Ramos (cell line): ENCODE results near the gene DKK2.
"Not testable (repeated sequence)": the region's sequence is repeated elsewhere in the genome, so short reads cannot be mapped to it uniquely, and the experiment has no call there.

Source experiments
- in situ Hi-C: fragments of 300-500 bp; cut with MboI; formaldehyde crosslinking; loops from one replicate; pipeline ENCODE4 v1.14.3; 2022; ENCODE audit warnings: low sequenced_read_pairs; ENCODE audit not compliant: unreplicated experiment

The DKK2 gene

GRCh38 chr4:106930522-106930921 is 105.6 kb downstream of the DKK2 start:
- in situ Hi-C loops: no loop called here

GRCh38 chr4:106929248-106929647 is 106.9 kb downstream of the DKK2 start:
- in situ Hi-C loops: no loop called here

DNA sequence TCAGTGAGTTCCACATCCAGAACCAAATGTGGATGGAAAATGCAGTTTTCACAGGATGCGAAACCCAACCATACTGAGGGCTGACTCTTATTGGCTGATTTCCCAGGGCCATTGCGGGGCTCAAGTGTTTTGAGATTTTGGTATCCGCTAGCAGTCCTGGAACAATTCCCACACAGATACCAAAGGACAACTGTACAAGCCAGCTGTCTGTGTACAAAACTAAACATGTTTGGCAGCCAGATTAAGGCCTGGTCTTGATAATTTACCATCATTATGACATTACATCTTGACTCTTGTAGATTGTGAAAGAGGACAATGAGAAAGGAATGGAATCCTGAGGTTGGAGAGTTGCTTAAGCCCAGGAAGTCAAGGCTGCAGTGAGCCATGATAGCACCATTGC is 121.9 kb downstream of the DKK2 start:
- in situ Hi-C loops: no loop called here

DNA sequence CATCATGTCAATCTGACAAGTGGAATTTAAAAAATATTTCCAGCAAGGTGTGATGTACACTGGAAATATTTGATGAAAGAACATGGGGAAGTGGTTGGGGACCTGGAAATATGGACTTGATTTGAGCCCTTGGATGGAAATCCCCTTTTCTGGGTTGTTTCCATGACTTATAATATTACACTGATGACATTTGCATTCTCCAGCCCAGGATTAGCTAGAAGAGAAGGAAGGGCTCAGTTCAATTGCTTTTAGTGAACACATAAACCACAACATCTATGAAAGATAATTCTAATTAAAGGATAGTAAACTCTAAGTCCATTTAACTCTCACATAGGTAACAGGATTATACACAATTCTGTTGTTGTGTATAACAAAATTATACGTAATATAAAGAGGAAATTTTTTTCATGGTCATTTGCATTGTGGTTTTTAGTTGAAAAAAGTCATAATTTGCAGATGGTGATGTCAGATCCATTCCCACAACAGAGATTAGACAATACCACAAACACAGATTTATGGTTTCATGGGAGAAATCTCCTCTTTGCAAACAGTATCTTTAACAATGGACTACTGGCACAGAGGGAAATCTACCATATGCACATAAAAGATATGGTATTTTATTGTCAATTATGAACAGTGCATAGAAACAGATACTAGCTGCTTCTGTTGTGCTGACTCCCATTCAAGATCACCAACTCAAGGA is 126.5 kb downstream of the DKK2 start:
- in situ Hi-C loops: no loop called here

GRCh38 chr4:106908049-106908448 is 128.1 kb downstream of the DKK2 start:
- in situ Hi-C loops: not testable (repeated sequence)

GRCh38 chr4:106907216-106907615 is 128.9 kb downstream of the DKK2 start:
- in situ Hi-C loops: no loop called here

DNA sequence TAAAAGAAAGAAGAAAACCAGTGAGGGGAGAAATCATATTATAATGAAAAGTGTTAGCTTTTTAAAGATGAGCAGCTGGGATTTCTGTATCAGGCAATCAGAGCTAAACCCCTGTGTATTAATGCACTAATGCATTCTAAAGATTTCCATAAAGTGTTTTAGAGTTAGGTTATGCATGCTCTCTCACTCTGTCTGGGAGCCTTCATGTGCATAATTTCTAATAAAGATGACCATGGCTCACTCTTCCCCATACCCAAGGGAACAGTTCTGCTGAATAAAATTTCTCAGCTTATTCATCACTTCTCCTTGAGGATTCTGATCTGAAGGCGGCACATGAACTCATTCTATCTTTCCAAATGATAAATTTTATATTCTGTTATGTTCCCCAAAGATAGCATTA is 129.4 kb downstream of the DKK2 start:
- in situ Hi-C loops: no loop called here

- in situ Hi-C loops: no loop called here
These were observed 137.4 kb downstream of the DKK2 start for GRCh38 chr4:106898621-106899230.

GRCh38 chr4:106893903-106894302 is 142.2 kb downstream of the DKK2 start:
- in situ Hi-C loops: no loop called here

- in situ Hi-C loops: no loop called here
These were observed 142.7 kb downstream of the DKK2 start for GRCh38 chr4:106893395-106893881.

- in situ Hi-C loops: no loop called here
These were observed 143.3 kb downstream of the DKK2 start for GRCh38 chr4:106892786-106893185.

DNA sequence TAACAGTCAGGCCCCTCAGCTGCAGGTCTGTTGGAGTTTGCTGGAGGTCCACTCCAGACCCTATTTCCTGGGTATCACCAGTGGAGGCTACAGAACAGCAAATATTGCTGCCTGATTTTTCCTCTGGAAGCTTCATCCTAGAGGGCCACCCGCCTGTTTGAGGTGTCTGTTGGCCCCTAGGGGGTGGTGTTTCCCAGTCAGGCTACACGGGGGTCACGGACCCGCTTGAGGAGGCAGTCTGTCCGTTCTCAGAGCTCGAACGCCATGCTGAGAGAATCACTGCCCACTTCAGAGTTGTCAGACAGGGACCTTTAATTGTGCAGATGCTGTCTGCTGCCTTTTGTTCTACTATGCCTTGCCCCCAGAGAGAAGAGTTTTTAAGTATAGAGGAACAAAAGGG is 160.8 kb downstream of the DKK2 start:
- in situ Hi-C loops: no loop called here
